ENCODE data around the gene SLC25A19.
"Not testable (repeated sequence)": the region's sequence is repeated elsewhere in the genome, so short reads cannot be mapped to it uniquely, and the experiment has no call there.

Gene SLC25A19

GRCh38 chr17:75295201-75296158, 6.2 kb upstream of the SLC25A19 start:
- H3K4me3 ChIP-seq (ENCODE audit: low read length) = peak overlapping the region; percentile 65
- no peaks in the 10 kb centered on the region for H4K20me1 ChIP-seq (ENCODE audit: control insufficient read depth, insufficient read depth, low read depth, low read length)
- no peak for TF ChIP-seq EZH2phosphoT487 (IDR thresholded peaks at IDR 0.05; ENCODE audit: borderline replicate concordance, low read length)
- TF ChIP-seq, protein P1, sequence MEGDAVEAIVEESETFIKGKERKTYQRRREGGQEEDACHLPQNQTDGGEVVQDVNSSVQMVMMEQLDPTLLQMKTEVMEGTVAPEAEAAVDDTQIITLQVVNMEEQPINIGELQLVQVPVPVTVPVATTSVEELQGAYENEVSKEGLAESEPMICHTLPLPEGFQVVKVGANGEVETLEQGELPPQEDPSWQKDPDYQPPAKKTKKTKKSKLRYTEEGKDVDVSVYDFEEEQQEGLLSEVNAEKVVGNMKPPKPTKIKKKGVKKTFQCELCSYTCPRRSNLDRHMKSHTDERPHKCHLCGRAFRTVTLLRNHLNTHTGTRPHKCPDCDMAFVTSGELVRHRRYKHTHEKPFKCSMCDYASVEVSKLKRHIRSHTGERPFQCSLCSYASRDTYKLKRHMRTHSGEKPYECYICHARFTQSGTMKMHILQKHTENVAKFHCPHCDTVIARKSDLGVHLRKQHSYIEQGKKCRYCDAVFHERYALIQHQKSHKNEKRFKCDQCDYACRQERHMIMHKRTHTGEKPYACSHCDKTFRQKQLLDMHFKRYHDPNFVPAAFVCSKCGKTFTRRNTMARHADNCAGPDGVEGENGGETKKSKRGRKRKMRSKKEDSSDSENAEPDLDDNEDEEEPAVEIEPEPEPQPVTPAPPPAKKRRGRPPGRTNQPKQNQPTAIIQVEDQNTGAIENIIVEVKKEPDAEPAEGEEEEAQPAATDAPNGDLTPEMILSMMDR (IDR thresholded peaks at IDR 0.05; ENCODE audit: low read depth, low read length, poor library complexity, severe bottlenecking) = no peak
- H3F3A ChIP-seq (ENCODE audit: control insufficient read depth, insufficient read depth) = peaks cover 43% of the 10 kb centered on the region
- peaks cover 5% of the 10 kb centered on the region for H3K36me3 ChIP-seq (ENCODE audit: control insufficient read depth, low read length)
- H3K27ac ChIP-seq (ENCODE audit: low read depth, low read length) = peak overlapping the region; percentile 94
- no peaks in the 10 kb centered on the region; the same call in 1 of the 2 replicates for H3K27me3 ChIP-seq (ENCODE audit: control insufficient read depth, low read length)
- no peaks in the 10 kb centered on the region for H3K9me2 ChIP-seq (replicated peaks; ENCODE audit: control insufficient read depth, low read length)
- H3K4me2 ChIP-seq (ENCODE audit: low read length) = peak overlapping the region; percentile 75
- H3K4me1 ChIP-seq (ENCODE audit: control insufficient read depth, low read length) = peaks cover 48% of the 10 kb centered on the region
- no peaks in the 10 kb centered on the region for H3K79me2 ChIP-seq (ENCODE audit: control insufficient read depth, low read length)
- no peaks in the 10 kb centered on the region for H3K9me3 ChIP-seq (ENCODE audit: control insufficient read depth, insufficient read depth, low read length)

GRCh38 chr17:75292810-75293448, 3.7 kb upstream of the SLC25A19 start:
- H4K20me1 ChIP-seq (ENCODE audit: control insufficient read depth, insufficient read depth, low read depth, low read length); H3K27ac ChIP-seq (ENCODE audit: low read depth, low read length); H3K27me3 ChIP-seq (ENCODE audit: control insufficient read depth, low read length); H3K9me3 ChIP-seq (ENCODE audit: control insufficient read depth, insufficient read depth, low read length); H3K9me2 ChIP-seq (replicated peaks; ENCODE audit: control insufficient read depth, low read length); H3K4me2 ChIP-seq (ENCODE audit: low read length); H3K4me3 ChIP-seq (ENCODE audit: low read length): not testable (repeated sequence)
- Histone ChIP-seq H3F3A (ENCODE audit: control insufficient read depth, insufficient read depth) (peaks cover 49% of the 10 kb centered on the region), H3K36me3 (ENCODE audit: control insufficient read depth, low read length) (peaks cover 14% of the 10 kb centered on the region), H3K4me1 (ENCODE audit: control insufficient read depth, low read length) (peaks cover 51% of the 10 kb centered on the region), H3K79me2 (ENCODE audit: control insufficient read depth, low read length) (peaks cover 11% of the 10 kb centered on the region)

GRCh38 chr17:75289832-75290337, 652 bp upstream of the SLC25A19 start:
- peaks cover 41% of the 10 kb centered on the region for H3K79me2 ChIP-seq (ENCODE audit: control insufficient read depth, low read length)
- H3K9me3 ChIP-seq (ENCODE audit: control insufficient read depth, insufficient read depth, low read length) = no peaks in the 10 kb centered on the region
- H3K4me1 ChIP-seq (ENCODE audit: control insufficient read depth, low read length) = peaks cover 29% of the 10 kb centered on the region
- no peaks in the 10 kb centered on the region for H3K9me2 ChIP-seq (replicated peaks; ENCODE audit: control insufficient read depth, low read length)
- H3K27ac ChIP-seq (ENCODE audit: low read depth, low read length) = peak overlapping the region; percentile 77
- H3K27me3 ChIP-seq (ENCODE audit: control insufficient read depth, low read length) = no peaks in the 10 kb centered on the region
- peaks cover 38% of the 10 kb centered on the region for H3K36me3 ChIP-seq (ENCODE audit: control insufficient read depth, low read length)
- peak overlapping the region; percentile 95 for H3K4me3 ChIP-seq (ENCODE audit: low read length)
- peaks cover 22% of the 10 kb centered on the region for H3F3A ChIP-seq (ENCODE audit: control insufficient read depth, insufficient read depth)
- H4K20me1 ChIP-seq (ENCODE audit: control insufficient read depth, insufficient read depth, low read depth, low read length) = no peaks in the 10 kb centered on the region
- TF ChIP-seq, protein P1 (IDR thresholded peaks at IDR 0.05; ENCODE audit: low read depth, low read length, poor library complexity, severe bottlenecking) = peak; percentile 10
- no peak for TF ChIP-seq EZH2phosphoT487 (IDR thresholded peaks at IDR 0.05; ENCODE audit: borderline replicate concordance, low read length)
- peak overlapping the region; percentile 68 for H3K4me2 ChIP-seq (ENCODE audit: low read length)

Measured in DOHH2 (cell line).